Measurements from ENCODE around the gene TMEM239.

DNA sequence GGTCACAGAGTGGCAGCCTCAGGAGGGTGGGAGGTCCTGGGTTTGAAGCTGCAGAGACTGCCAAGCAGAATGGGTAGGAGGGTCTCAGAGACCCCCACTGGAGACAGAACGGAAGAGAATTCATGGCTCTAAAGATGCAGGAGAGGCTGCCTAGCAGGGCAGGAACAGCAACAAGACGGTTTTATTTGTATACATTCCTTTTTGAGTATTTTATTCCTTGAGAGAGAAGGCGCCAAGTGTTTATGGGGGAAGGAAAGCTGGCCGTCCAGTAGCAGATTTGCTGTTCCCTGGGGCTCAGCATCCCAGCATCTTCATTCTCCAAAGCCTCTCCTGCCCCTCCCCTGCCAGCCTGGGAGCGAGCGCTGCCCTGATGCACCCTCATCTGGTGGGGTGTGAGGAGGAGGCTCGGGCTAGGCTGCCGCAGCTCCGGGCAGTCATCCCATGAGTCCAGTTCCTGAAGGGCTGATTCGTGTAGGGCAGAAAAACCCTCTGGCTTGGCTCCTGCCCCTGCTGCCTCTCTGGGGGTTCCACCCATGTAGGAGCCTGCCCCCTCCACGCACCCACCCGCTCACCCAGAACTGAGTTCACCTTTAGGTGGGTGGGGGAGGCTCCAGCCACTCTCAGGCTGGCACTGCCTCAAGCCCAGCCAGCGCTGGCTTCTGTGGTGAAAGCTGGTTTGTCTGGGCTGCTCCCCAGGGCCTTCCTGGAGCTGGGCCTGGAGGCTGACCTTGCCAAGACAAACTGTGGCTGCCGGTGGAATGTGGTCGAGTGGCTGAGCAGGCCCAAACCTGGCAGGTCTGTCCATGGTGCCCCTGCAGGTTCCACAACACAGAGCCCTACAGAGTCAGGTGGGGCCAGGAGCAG, 48.2 kb upstream of the TMEM239 start:
- TF ChIP-seq, protein P1, sequence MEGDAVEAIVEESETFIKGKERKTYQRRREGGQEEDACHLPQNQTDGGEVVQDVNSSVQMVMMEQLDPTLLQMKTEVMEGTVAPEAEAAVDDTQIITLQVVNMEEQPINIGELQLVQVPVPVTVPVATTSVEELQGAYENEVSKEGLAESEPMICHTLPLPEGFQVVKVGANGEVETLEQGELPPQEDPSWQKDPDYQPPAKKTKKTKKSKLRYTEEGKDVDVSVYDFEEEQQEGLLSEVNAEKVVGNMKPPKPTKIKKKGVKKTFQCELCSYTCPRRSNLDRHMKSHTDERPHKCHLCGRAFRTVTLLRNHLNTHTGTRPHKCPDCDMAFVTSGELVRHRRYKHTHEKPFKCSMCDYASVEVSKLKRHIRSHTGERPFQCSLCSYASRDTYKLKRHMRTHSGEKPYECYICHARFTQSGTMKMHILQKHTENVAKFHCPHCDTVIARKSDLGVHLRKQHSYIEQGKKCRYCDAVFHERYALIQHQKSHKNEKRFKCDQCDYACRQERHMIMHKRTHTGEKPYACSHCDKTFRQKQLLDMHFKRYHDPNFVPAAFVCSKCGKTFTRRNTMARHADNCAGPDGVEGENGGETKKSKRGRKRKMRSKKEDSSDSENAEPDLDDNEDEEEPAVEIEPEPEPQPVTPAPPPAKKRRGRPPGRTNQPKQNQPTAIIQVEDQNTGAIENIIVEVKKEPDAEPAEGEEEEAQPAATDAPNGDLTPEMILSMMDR (IDR thresholded peaks at IDR 0.05 in 4 of 5, conservative IDR thresholded peaks at IDR 0.05 in 1 of 5): no peak
- no peak for TF ChIP-seq POLR2A (IDR thresholded peaks at IDR 0.05)
